Brain microvascular endothelial cell (primary cell): ENCODE measurements around the gene ATP6V0A1.

Experiments used
- DNase-seq: peaks from one replicate; pipeline ENCODE4 v3.0.0-alpha.2; 2020
- H3K27ac ChIP-seq: fragments of 250-450 bp; sonication (Bioruptor Pico); 2 replicates; pipeline ENCODE4 v1.5.1; 2020; ENCODE audit warnings: mild to moderate bottlenecking, moderate library complexity
- H3K27me3 ChIP-seq: fragments of 250-450 bp; sonication (Bioruptor Pico); replicated peaks from 2 replicates; pipeline ENCODE4 v1.5.1; 2020; ENCODE audit warnings: mild to moderate bottlenecking
- H3K36me3 ChIP-seq: fragments of 250-450 bp; sonication (Bioruptor Pico); replicated peaks from 2 replicates; pipeline ENCODE4 v1.5.1; 2020; ENCODE audit warnings: mild to moderate bottlenecking
- H3K4me3 ChIP-seq: 2 replicates; pipeline ENCODE4 v1.5.1; 2011; ENCODE audit warnings: low read depth, mild to moderate bottlenecking, control low read depth, low read length, moderate library complexity
- in situ Hi-C: cut with HindIII; loops from 2 replicates; pipeline ENCODE4 v1.10.0; 2017; ENCODE audit warnings: low sequenced_read_pairs, low pct_ligation_motif_present
- TF ChIP-seq, protein P1 (sequence below): IDR thresholded peaks from 2 replicates; pipeline ENCODE4 v1.5.1; 2011; ENCODE audit warnings: low read depth, mild to moderate bottlenecking, moderate library complexity, low read length, control low read depth, inconsistent platforms; ENCODE audit errors: missing control alignments

The ATP6V0A1 gene

DNA sequence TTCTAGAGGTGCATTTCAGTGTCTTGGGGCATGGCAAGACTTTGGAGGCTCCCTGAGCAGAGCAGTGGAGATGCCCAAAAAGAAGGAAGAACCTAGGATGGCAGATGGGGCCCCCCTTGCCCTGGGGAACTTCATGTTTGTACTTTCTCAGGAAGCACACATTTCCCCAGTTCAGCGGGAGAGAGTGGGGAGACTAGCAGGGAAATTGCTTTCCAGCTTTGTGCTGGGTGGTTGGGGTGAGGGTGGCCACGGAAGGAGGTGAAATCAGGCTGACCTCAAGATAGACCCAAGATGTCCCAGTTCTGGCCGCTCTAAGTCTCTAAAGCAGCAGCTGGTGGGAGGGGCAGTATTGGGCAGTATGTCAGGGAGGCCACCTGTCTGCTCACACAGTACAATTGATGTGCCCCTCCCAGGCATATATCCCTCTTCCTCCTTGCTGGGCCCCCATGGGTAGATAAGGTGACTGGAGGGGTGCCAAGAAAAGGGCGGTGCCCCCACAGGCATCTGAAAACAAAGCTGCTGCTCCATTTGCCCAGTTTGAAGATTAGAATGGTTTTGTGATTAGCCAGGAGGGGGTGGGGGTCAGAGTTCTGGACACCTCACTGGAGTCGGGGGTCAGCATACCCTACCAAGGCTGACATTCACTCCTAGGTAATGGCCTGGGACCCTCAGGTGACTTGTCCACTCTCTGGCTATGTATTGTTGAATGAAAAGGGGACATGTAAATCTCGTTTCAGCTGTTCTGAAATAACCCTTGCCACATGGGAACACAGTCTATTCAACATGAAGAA lies 60.3 kb downstream of the ATP6V0A1 start:
- TF ChIP-seq, protein P1, sequence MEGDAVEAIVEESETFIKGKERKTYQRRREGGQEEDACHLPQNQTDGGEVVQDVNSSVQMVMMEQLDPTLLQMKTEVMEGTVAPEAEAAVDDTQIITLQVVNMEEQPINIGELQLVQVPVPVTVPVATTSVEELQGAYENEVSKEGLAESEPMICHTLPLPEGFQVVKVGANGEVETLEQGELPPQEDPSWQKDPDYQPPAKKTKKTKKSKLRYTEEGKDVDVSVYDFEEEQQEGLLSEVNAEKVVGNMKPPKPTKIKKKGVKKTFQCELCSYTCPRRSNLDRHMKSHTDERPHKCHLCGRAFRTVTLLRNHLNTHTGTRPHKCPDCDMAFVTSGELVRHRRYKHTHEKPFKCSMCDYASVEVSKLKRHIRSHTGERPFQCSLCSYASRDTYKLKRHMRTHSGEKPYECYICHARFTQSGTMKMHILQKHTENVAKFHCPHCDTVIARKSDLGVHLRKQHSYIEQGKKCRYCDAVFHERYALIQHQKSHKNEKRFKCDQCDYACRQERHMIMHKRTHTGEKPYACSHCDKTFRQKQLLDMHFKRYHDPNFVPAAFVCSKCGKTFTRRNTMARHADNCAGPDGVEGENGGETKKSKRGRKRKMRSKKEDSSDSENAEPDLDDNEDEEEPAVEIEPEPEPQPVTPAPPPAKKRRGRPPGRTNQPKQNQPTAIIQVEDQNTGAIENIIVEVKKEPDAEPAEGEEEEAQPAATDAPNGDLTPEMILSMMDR, result no peak
- DNase-seq, result peak; percentile 24
- Histone ChIP-seq H3K27me3 (no peaks in the 10 kb centered on the region), H3K4me3 (no peak overlapping the region), H3K27ac (peak overlapping the region; percentile 99), H3K36me3 (no peaks in the 10 kb centered on the region)
- in situ Hi-C loops, result loop anchor here (25.0 kb wide), 1 partner anchor 207 kb away; no protein-coding TSS in a partner anchor

DNA sequence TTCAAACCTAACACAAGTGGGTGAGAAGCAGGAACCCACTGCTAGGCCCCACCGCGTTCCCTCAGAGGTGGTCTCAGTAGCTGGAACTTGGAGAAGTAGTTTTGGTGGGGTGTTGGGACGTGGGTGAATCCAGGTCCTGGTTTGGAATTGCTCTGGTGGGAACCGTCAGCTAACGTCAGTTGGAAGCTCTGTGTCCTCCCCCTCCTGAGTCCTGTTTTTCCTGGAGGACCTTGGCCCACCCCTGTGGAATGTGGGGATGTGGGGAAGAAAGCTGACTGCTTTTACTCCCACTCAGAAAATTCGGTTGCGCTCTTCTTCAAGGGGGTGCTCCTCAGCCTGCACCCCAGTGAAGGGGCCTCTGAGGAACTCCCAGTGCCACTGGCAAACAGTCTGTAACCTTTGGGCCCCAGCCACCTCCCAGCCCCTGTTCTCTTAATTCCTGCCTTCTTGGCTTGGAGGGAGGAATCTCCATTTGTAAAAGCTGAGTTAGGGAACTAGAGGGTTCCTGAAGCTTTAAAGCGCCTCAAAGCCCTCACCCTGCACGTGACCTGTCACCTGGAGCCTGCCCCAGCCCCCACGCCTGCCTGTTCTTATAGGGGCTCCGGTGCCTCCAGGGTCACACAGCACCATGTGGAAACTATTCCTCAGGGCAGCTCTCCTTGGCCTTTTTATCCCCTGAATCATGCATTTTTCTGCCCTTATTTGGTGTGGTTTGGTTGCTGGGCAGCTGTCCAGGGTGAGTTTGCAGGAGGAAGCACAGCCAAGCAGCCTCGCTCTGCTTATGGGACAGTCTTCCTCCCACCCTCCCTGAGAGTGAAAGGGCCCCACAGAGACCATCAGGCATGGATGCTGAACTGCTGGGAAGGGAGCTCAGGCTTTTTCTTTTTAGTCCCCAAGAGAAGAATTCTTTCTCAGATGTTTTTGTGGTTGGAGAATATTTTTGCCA lies 61.1 kb downstream of the ATP6V0A1 start:
- TF ChIP-seq, protein P1, result peak; percentile 28
- DNase-seq, result peak; percentile 96
- no peaks in the 10 kb centered on the region for H3K27me3 ChIP-seq
- H3K27ac ChIP-seq, result peak overlapping the region; percentile 99
- H3K4me3 ChIP-seq, result no peak overlapping the region
- in situ Hi-C loops, result loop anchor here (25.0 kb wide), 1 partner anchor 208 kb away; no protein-coding TSS in a partner anchor
- H3K36me3 ChIP-seq, result no peaks in the 10 kb centered on the region

DNA sequence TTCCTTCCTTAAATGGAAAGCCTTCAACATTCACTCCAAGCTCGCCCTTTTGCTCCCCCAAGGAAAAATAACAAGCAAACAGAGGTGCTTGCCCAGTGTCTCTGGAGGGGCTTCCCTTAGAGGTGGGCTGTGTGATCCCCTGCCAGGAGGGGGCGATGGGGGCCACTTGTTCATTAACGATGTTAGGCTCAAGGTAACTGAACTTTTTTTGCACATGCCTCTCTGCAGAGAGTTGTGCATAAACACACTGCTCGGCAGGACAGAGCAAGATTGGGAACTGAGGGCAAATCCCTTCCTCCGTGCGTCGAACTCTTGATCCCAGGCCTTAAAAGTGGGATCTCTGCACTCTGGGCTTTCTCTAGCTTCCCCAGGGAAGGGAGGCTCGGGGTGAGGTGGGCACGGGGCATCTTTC lies 61.9 kb downstream of the ATP6V0A1 start:
- H3K36me3 ChIP-seq, result no peaks in the 10 kb centered on the region
- DNase-seq, result peak; percentile 39
- H3K27ac ChIP-seq, result peak overlapping the region; percentile 99
- TF ChIP-seq, protein P1, result peak; percentile 51
- in situ Hi-C loops, result loop anchor here (25.0 kb wide), 1 partner anchor 208 kb away; no protein-coding TSS in a partner anchor
- no peak overlapping the region for H3K4me3 ChIP-seq
- H3K27me3 ChIP-seq, result no peaks in the 10 kb centered on the region

DNA sequence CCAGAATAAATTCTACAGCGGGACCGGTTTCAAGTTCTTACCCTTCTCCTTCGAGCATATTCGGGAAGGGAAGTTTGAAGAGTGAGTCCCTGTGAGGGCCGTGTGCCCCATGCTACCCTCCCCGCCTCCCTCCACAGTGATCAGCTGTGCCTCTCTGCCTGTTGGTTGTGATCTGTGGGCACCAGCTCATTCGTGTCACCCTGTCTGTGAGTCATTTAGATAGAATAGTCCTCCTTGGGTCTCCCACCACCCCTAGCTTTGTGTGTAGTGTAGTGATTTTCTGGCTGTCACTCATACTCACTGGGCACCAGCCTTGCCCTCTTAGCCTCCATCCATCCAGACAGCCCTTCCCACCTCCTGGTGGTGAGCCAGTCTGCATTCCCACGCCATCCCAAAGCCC lies 62.4 kb downstream of the ATP6V0A1 start:
- Histone ChIP-seq H3K36me3 (no peaks in the 10 kb centered on the region), H3K27me3 (no peaks in the 10 kb centered on the region), H3K4me3 (no peak overlapping the region), H3K27ac (peak overlapping the region; percentile 99)
- DNase-seq, result no peak
- in situ Hi-C loops, result loop anchor here (25.0 kb wide), 1 partner anchor 209 kb away; no protein-coding TSS in a partner anchor
- TF ChIP-seq, protein P1, result peak; percentile 11

DNA sequence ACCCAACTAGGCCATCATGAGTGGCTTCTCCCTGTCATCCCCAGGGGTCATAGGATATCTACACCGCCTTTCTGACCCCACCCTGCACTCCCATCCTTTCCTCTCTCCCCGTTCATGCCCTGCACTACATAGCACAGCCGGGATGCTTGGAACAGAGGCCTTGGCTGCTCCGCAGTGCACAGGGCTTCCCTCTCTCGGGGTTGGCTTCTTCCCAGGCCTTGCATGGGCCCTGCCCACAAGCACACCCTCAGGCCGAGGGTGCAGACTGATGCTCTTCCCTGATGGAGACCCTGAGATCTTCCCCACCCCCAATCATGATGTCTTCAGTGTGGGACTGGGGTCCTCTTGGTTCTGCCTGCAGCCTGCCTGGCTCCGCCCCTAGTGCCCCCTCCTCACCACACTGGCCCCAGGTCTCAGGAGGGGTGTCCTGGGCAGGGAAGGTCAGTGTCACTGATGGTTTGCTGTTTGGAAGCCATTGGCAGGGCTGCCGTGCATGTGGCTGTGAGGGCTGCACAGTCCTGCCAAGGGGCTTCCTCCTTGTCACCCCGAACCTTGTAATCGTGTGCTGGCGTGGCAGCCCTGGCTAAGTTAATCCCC lies 63.1 kb downstream of the ATP6V0A1 start:
- TF ChIP-seq, protein P1, result no peak
- Histone ChIP-seq H3K4me3 (no peak overlapping the region), H3K27ac (peak overlapping the region; percentile 99), H3K36me3 (no peaks in the 10 kb centered on the region), H3K27me3 (no peaks in the 10 kb centered on the region)
- no peak for DNase-seq
- in situ Hi-C loops, result loop anchor here (25.0 kb wide), 1 partner anchor 209 kb away; no protein-coding TSS in a partner anchor
